ENCODE measurements around the gene DNAJC11.
A peak's percentile ranks its signal among the peaks of the same experiment; 100 is the strongest.

DNA sequence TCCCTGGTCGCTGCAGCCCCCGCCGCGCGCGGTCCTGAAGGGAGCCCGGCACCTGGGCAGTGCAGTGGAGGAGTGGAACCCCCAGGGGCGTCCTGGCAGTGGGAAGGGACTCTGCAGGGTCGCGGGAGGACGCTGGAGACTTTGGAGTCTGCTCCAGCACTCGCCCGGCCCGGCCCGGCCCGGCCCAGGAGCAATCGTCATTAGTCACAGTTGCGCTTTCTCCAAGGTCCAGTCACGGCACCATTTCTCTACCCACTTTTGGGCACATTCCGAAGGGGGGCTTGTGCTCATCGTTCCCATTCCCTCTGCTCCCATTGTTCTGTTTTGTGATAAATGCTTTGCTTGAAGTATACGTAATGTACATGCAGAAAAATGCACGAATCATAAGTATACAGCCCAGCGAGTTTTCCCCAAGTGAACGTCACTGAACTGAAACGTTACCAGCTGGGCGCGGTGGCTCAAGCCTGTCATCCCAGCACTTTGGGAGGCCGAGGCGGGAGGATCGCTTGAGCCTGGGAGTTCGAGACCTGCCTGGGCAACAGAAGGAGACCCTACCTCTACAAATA, 75.9 kb downstream of the DNAJC11 start:
- TF ChIP-seq CTCF (IDR thresholded peaks at IDR 0.05) = no peak
- TF ChIP-seq POLR2AphosphoS5 (IDR thresholded peaks at IDR 0.05) = peak in 1 of 3 donors; percentile 22
- no peak for TF ChIP-seq POLR2A (IDR thresholded peaks at IDR 0.05)

Data from breast epithelium (tissue), 3 donors.